Esophagus muscularis mucosa (tissue), 4 donors: Measurements from ENCODE around the gene DHCR24. TPM values are rescaled to one million over a fixed set of nuclear protein-coding genes. Genes with fewer than 3 reads are reported as not detected.
"Not testable (repeated sequence)": the region's sequence is repeated elsewhere in the genome, so short reads cannot be mapped to it uniquely, and the experiment has no call there.

ENCODE experiments used
- DNase-seq: peaks from one replicate; pipeline ENCODE4 v3.0.0-alpha.2; 2017; ENCODE audit errors: extremely low spot score
- H3K27ac ChIP-seq, 4 donors: fragments of 200-600 bp; sonication (generic); replicated peaks in 1 of 4; 1 replicate in 3 of 4; 2 replicates in 1 of 4; pipeline ENCODE4 v1.5.1; 2016 to 2019; ENCODE audit warnings: mild to moderate bottlenecking in 1 of 4
- H3K27me3 ChIP-seq, 4 donors: fragments of 200-600 bp; sonication (generic); one replicate each; pipeline versions ENCODE4 v1.5.1 to v1.6.0; 2016 to 2019
- H3K36me3 ChIP-seq, 4 donors: fragments of 200-600 bp; sonication (generic); one replicate each; pipeline ENCODE4 v1.5.1; 2016 to 2019
- H3K4me1 ChIP-seq, 4 donors: fragments of 200-600 bp; sonication (generic); one replicate each; pipeline ENCODE4 v1.5.1; 2016 to 2019
- H3K4me3 ChIP-seq, 4 donors: fragments of 200-600 bp; sonication (generic); 1 replicate in 2 of 4; 2 replicates in 2 of 4; pipeline ENCODE4 v1.5.1; 2016 to 2019; ENCODE audit warnings: mild to moderate bottlenecking in 4 of 4, moderate library complexity in 1 of 4
- H3K9me3 ChIP-seq, 4 donors: fragments of 200-600 bp; sonication (generic); 1 replicate in 3 of 4; 2 replicates in 1 of 4; pipeline ENCODE4 v1.5.1; 2016 to 2019
- EP300 ChIP-seq: sonication (generic); formaldehyde crosslinking; IDR thresholded peaks from one replicate; pipeline ENCODE4 v1.6.1; 2017; ENCODE audit warnings: antibody characterized with exemption
- POLR2A ChIP-seq: fragments of 450-650 bp; IDR thresholded peaks from one replicate; pipeline ENCODE4 v1.6.1; 2017; ENCODE audit warnings: antibody characterized with exemption, moderate library complexity, mild to moderate bottlenecking, low read depth
- POLR2AphosphoS5 ChIP-seq, 2 donors: sonication (generic); formaldehyde crosslinking; IDR thresholded peaks; one replicate each; pipeline ENCODE4 v1.6.1; 2017; ENCODE audit warnings: antibody characterized with exemption in 2 of 2
- whole genome bisulfite sequencing: methylation state at CpG from one replicate; pipeline ENCODE4 v1.1.5; 2018; 5-methylcytosine and 5-hydroxymethylcytosine counted together
- intact Hi-C: fragments of 100-400 bp; cut with DNase I; formaldehyde crosslinking; loops from one replicate; pipeline ENCODE4 v1.15.1; 2023
- total RNA-seq, 4 donors: library from RNA; depleted of rRNA; stranded (reverse); fragments of >200 nt; gene quantifications; one replicate each; pipeline versions ENCODE4 v1.1.0 to v1.2.1, GENCODE V29; 2016
- TF ChIP-seq, protein P1 (sequence below), 3 experiments: fragments of 200-600 bp in 2 of 3; fragments of 450-650 bp in 1 of 3; sonication (generic) in 2 of 3; IDR thresholded peaks; one replicate each; pipeline ENCODE4 v1.5.1; 2017 to 2019; ENCODE audit warnings: antibody characterized with exemption in 3 of 3, mild to moderate bottlenecking in 2 of 3, moderate library complexity in 1 of 3

Gene DHCR24, protein sequence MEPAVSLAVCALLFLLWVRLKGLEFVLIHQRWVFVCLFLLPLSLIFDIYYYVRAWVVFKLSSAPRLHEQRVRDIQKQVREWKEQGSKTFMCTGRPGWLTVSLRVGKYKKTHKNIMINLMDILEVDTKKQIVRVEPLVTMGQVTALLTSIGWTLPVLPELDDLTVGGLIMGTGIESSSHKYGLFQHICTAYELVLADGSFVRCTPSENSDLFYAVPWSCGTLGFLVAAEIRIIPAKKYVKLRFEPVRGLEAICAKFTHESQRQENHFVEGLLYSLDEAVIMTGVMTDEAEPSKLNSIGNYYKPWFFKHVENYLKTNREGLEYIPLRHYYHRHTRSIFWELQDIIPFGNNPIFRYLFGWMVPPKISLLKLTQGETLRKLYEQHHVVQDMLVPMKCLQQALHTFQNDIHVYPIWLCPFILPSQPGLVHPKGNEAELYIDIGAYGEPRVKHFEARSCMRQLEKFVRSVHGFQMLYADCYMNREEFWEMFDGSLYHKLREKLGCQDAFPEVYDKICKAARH
- 10 to 100 TPM; 10.8 to 16.1 (median 13.1) TPM for total RNA-seq

DNA sequence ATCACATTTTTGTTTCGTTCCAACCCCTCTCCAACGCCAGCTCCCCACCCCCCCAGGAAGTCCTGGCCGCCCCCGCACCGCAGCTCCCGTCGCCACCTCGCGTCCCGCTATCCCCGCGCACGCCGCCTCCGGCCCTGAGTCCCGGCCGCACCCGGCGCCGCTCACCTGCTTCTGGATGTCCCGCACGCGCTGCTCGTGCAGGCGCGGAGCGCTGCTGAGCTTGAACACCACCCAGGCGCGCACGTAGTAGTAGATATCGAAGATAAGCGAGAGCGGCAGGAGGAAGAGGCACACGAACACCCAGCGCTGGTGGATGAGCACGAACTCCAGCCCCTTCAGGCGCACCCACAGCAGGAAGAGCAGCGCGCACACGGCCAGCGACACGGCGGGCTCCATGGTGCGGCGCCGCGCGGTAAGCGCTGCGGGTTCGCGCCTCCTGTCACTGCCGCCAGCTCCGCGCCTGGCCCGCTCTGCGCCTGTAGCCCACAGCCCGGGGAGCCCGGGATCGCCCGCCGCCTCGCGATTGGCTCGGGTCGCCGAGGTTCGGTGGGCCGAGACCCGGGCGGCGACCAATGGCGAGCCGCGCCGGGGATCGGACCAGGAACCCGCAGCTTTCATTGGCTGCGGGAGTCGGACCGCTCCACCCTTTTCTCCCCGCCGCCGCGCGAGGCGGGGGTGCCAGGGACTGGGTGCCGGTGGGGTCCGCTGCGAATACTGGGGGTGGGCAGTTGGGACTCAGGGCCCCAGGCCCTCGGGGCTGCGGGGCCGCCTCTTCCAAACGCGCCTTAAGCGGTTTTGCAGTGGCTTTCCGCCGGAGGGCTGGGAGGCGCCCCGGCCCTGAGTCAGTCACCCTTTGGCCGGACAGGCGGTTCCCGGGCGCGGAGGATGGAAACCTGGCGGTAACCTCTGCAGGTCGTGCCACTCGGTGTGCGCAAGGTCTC, at the start of gene DHCR24:
TSS of gene DHCR24 (minus strand) at position 472 of the 941 bp plus-strand sequence. CDS start at position 396, 76 bp downstream.
- intact Hi-C loops = no loop called here

DNA sequence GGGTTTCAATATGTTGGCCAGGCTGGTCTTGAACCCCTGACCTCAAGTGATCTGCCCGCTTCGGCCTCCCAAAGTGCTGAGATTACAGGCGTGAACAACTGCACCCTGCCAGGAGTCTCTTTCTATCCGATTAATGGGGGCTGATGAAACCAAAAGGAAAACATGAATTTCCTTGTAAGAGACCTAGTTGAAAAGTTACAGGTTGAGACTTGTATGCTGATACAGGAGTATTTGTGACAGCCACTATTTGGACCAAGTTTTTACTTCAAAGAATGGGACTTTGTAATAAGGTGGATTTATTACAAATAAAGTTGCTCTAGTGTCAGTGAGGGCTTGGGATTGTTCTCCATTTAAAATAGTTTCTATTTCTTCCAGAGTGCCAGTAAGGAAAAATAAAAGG, 49.8 kb upstream of the DHCR24 start:
- H3K36me3 ChIP-seq = no peaks in the 10 kb centered on the region
- H3K27ac ChIP-seq = no peak overlapping the region
- no peaks in the 10 kb centered on the region for H3K9me3 ChIP-seq
- 93% methylated on average over 4 of the region's 4 CpGs for WGBS
- H3K4me1 ChIP-seq = no peaks in the 10 kb centered on the region
- no peak for DNase-seq
- peaks cover 0 to 5% (median 0%) of the 10 kb centered on the region in 4 donors for H3K27me3 ChIP-seq
- H3K4me3 ChIP-seq = no peak overlapping the region
- TF ChIP-seq EP300 (no peak), POLR2A (no peak), POLR2AphosphoS5 (IDR thresholded peaks at IDR 0.05) (no peak)
- TF ChIP-seq, protein P1, sequence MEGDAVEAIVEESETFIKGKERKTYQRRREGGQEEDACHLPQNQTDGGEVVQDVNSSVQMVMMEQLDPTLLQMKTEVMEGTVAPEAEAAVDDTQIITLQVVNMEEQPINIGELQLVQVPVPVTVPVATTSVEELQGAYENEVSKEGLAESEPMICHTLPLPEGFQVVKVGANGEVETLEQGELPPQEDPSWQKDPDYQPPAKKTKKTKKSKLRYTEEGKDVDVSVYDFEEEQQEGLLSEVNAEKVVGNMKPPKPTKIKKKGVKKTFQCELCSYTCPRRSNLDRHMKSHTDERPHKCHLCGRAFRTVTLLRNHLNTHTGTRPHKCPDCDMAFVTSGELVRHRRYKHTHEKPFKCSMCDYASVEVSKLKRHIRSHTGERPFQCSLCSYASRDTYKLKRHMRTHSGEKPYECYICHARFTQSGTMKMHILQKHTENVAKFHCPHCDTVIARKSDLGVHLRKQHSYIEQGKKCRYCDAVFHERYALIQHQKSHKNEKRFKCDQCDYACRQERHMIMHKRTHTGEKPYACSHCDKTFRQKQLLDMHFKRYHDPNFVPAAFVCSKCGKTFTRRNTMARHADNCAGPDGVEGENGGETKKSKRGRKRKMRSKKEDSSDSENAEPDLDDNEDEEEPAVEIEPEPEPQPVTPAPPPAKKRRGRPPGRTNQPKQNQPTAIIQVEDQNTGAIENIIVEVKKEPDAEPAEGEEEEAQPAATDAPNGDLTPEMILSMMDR (IDR thresholded peaks at IDR 0.05) = no peak
- intact Hi-C loops = no loop called here

More for the DNA sequence above, at the start of gene DHCR24:
- Histone ChIP-seq H3K9me3 (no peaks in the 10 kb centered on the region), H3K36me3 (no peaks in the 10 kb centered on the region), H3K27ac (peak within 1 kb of the TSS in 2 of 4 donors; percentile 41 to 54), H3K27me3 (peaks cover 0 to 6% (median 0%) of the 10 kb centered on the region in 4 donors), H3K4me1 (peaks cover 5 to 25% (median 22%) of the 10 kb centered on the region in 4 donors), H3K4me3 (peak within 1 kb of the TSS; percentile 65 to 74 (median 70))
- no peak for DNase-seq
- WGBS = 2% methylated on average over 28 of the region's 109 CpGs
- TF ChIP-seq POLR2AphosphoS5 (IDR thresholded peaks at IDR 0.05) (peak; percentile 52 to 64), POLR2A (no peak)

DNA sequence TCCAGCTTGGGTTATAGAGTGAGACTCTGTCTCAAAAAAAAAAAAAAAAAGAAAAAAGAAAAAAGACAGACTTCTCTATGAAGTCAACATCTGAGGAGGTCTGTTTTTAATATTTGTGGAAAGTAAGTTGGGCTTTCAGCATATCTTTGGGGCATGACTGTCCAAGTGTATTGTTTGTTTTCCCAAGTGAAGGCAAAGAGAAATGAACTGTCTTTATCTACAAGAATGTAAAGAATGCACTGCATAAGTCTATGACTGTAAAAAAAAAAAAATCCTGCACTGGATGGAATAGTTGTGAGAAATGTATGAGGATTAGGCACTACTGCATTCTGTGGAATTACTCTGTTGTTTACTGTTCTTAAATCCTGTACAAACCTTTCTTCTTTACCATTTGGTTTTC, 47.9 kb upstream of the DHCR24 start:
- Histone ChIP-seq H3K4me1 (no peaks in the 10 kb centered on the region), H3K36me3 (no peaks in the 10 kb centered on the region), H3K9me3 (no peaks in the 10 kb centered on the region), H3K27me3 (peaks cover 0 to 5% (median 0%) of the 10 kb centered on the region in 4 donors), H3K4me3 (no peak overlapping the region), H3K27ac (no peak overlapping the region)
- intact Hi-C loops = no loop called here
- DNase-seq = no peak
- TF ChIP-seq, protein P1 (IDR thresholded peaks at IDR 0.05) = no peak
- TF ChIP-seq EP300 (no peak), POLR2A (no peak), POLR2AphosphoS5 (IDR thresholded peaks at IDR 0.05) (no peak)

DNA sequence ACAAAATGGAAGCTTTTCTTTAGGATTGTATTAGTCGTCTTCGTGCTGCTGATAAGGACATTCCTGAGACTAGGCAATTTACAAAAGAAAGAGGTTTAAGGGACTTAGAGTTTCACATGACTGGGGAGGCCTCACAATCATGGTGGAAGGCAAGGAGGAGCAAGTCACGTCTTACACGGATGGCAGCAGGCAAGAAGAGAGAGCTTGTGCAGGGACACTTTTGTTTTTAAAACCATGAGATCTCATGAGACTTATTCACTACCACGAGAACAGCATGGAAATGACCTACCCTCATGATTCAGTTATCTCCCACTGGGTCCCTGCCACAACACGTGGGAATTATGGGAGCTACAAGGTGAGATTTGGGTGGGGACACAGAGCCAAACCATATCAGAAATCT, 47.1 kb upstream of the DHCR24 start:
- H3K4me1 ChIP-seq, H3K27ac ChIP-seq, H3K9me3 ChIP-seq, H3K4me3 ChIP-seq, intact Hi-C loops, H3K27me3 ChIP-seq, H3K36me3 ChIP-seq, DNase-seq: not testable (repeated sequence)
- 90% methylated on average over 6 of the region's 6 CpGs for WGBS

DNA sequence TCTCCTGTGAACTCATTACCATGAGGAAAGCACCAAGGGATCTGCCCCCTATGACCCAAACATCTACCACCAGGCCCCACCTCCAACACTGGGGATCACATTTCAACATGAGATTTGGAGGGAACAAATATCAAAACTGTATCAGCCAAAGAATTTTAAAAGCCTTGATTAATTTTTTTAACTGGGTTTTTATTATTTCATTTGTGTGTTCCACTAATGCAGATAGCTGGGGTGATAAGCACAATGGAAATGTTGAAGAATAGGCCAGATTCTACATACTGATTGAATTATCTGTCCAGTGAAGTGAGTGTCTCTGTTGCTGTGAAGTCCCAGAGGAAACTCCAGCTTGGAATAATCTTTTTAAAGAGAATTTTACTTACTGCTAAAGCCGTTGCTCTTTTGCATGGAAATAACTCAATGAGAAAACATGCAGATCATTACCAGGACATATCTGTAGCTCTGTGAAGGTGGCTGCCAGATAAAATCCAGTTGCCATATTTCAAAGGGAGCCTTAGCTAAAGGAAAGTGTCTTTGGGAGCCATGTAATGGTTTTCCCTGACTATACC, 44.4 kb upstream of the DHCR24 start:
- Histone ChIP-seq H3K36me3 (no peaks in the 10 kb centered on the region), H3K4me1 (peaks cover 9 to 16% (median 14%) of the 10 kb centered on the region in 4 donors), H3K9me3 (no peaks in the 10 kb centered on the region), H3K27ac (no peak overlapping the region), H3K4me3 (no peak overlapping the region), H3K27me3 (no peaks in the 10 kb centered on the region)
- WGBS = 76% methylated on average over 1 of the region's 1 CpG
- intact Hi-C loops = no loop called here
- DNase-seq = no peak
- TF ChIP-seq POLR2AphosphoS5 (IDR thresholded peaks at IDR 0.05) = no peak
- no peak for TF ChIP-seq POLR2A
- TF ChIP-seq, protein P1 (IDR thresholded peaks at IDR 0.05) = no peak
- no peak for TF ChIP-seq EP300
